K562 (cell line): ENCODE data around the gene SPATA45. TPM values are rescaled to one million over a fixed set of nuclear protein-coding genes. Genes with fewer than 3 reads are reported as not detected.
A peak's percentile ranks its signal among the peaks of the same experiment; 100 is the strongest.

Experiments
- EZH2 ChIP-seq: IDR thresholded peaks from 2 replicates; pipeline ENCODE4 v1.6.1; 2012; ENCODE audit warnings: low read depth, mild to moderate bottlenecking, inconsistent platforms, low read length, borderline replicate concordance
- MAFK ChIP-seq: IDR thresholded peaks from 2 replicates; pipeline ENCODE4 v1.6.1; 2011; ENCODE audit warnings: low read length, improper control_type of control experiment
- MGA ChIP-seq: fragments of 450-650 bp; IDR thresholded peaks from 2 replicates; pipeline ENCODE4 v1.6.1; 2016; ENCODE audit warnings: mild to moderate bottlenecking, moderate library complexity
- PHF21A ChIP-seq: fragments of 450-650 bp; IDR thresholded peaks from 2 replicates; pipeline ENCODE4 v1.6.1; 2017; ENCODE audit warnings: low read depth, borderline replicate concordance
- SIN3A ChIP-seq, 2 experiments: fragments of 150-350 bp in 1 of 2; IDR thresholded peaks; 2 replicates each; pipeline ENCODE4 v1.6.1; 2011 to 2016; ENCODE audit warnings: borderline replicate concordance in 2 of 2, low read depth in 2 of 2, low read length in 2 of 2, mild to moderate bottlenecking in 2 of 2, moderate library complexity in 2 of 2; ENCODE audit not compliant: control insufficient read depth in 1 of 2
- SMAD4 ChIP-seq: fragments of 250-450 bp; sonication (Bioruptor Pico); conservative IDR thresholded peaks from 2 replicates; pipeline ENCODE4 v1.8.0; 2021; ENCODE audit warnings: inconsistent platforms, mild to moderate bottlenecking, moderate library complexity
- TAL1 ChIP-seq: fragments of 450-650 bp; IDR thresholded peaks from 2 replicates; pipeline ENCODE4 v1.6.1; 2016; ENCODE audit warnings: mild to moderate bottlenecking
- TBP ChIP-seq: optimal IDR thresholded peaks from 2 replicates; pipeline ENCODE3; 2011; ENCODE audit warnings: low read depth, low read length, improper control_type of control experiment
- TRIM24 ChIP-seq, 2 experiments: fragments of 450-650 bp; IDR thresholded peaks; 2 replicates each; pipeline ENCODE4 v1.6.1; 2016
- ZNF121 ChIP-seq: sonication (generic); formaldehyde crosslinking; conservative IDR thresholded peaks from 2 replicates; pipeline ENCODE4 v1.8.0; 2022; ENCODE audit warnings: missing genetic modification reagents
- ZNF197 ChIP-seq: fragments of 200-800 bp; sonication (Bioruptor generic); IDR thresholded peaks from 2 replicates; pipeline ENCODE4 v1.6.1; 2016; ENCODE audit warnings: low read depth, missing genetic modification characterization, missing compliant biosample characterization
- polyA plus RNA-seq, 8 experiments: library from polyadenylated mRNA; depleted of rRNA in 4 of 8; stranded (reverse) in 5 of 8; unstranded in 3 of 8; fragments of >200 nt; fragmentation: Nextera tagmentation in 2 of 8; fragmentation: Illumina TruSeq in 1 of 8; extraction: Ambion mirVana in 2 of 8; extraction: Trizol in 1 of 8; gene quantifications; 2 replicates each; pipeline versions ENCODE4 v1.2.1 to v1.2.3, GENCODE V29; 2011 to 2014; ENCODE audit warnings: inconsistent platforms in 1 of 8, missing spikeins in 1 of 8
- total RNA-seq, 7 experiments: library from RNA; depleted of rRNA in 6 of 7; stranded (reverse); fragments of >200 nt in 6 of 7; fragmentation: Illumina TruSeq in 2 of 7; extraction: Trizol in 2 of 7; gene quantifications; 2 replicates each; pipeline versions ENCODE4 v1.2.1 to v1.2.3, GENCODE V29; 2011 to 2021; ENCODE audit warnings: low replicate concordance in 1 of 7
- TF ChIP-seq, protein P1 (sequence below): fragments of 250-450 bp; sonication (Bioruptor Pico); IDR thresholded peaks from 2 replicates; pipeline ENCODE4 v1.4.0; 2020; ENCODE audit warnings: borderline replicate concordance
- TF ChIP-seq, protein P2 (sequence below), 2 experiments: fragments of 200-800 bp in 1 of 2; sonication (Bioruptor generic) in 1 of 2; sonication (generic) in 1 of 2; formaldehyde crosslinking in 1 of 2; IDR thresholded peaks in 1 of 2; conservative IDR thresholded peaks in 1 of 2; 2 replicates each; pipeline versions ENCODE4 v1.5.0 to v1.6.1; 2016 to 2020; ENCODE audit warnings: missing compliant biosample characterization in 1 of 2, missing genetic modification characterization in 1 of 2, missing genetic modification reagents in 1 of 2

Gene SPATA45
- total and polyA plus RNA-seq, 9 of the 15 experiments (the other 6 are each of a cell fraction or from before 2014, with no cell fraction given): 0.18 TPM; not detected in 8

DNA sequence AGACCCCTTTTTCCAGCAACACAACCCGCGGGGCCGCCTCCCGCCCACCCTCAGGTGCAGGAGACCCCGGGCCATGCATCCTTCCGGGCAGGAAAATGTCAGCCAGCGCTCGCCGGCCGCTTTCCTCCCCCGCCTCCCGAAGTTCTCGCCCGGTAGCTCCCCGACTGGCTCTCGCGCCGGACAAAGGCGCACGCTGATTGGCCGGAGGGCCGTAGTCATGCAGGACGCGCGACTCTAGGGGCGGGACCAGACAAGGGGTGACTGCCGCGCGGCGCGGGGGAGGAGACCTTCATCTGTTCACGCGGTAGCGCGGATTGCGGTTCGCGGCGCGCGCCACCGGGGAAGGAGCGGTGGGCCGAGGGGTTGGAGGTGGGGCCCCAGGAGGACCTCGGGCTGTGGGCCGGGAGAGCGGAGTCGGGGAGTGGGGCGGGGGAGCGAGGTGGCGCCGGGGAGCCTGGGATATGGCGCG, 10.6 kb upstream of the SPATA45 start, which contains the start of gene FLVCR1 (continued):
- TF ChIP-seq MGA: peak; percentile 94
- no peak for TF ChIP-seq ZNF197 (CRISPR knock-in tag)
- TF ChIP-seq EZH2: no peak
- no peak for TF ChIP-seq ZNF121 (CRISPR knock-in tag)
- TF ChIP-seq MAFK: no peak
- TF ChIP-seq PHF21A: no peak
- TF ChIP-seq SIN3A (IDR thresholded peaks at IDR 0.05; ENCODE audit: borderline replicate concordance in 2 of 2, control insufficient read depth in 1 of 2, low read depth in 2 of 2, low read length in 2 of 2): peak in 1 of 2 experiments; percentile 51; a peak in 1 of 4 replicates
- TF ChIP-seq SMAD4 (CRISPR knock-in tag): peak; percentile 95
- TF ChIP-seq TRIM24 (IDR thresholded peaks at IDR 0.05): 0 out of 4 replicates have a peak, but pooled peaks of 1 of the 2 experiments have one; percentile 21
- TF ChIP-seq TBP: peak; percentile 90
- peak; percentile 7; the same call in 1 of the 2 replicates for TF ChIP-seq TAL1
- TF ChIP-seq, protein P1, sequence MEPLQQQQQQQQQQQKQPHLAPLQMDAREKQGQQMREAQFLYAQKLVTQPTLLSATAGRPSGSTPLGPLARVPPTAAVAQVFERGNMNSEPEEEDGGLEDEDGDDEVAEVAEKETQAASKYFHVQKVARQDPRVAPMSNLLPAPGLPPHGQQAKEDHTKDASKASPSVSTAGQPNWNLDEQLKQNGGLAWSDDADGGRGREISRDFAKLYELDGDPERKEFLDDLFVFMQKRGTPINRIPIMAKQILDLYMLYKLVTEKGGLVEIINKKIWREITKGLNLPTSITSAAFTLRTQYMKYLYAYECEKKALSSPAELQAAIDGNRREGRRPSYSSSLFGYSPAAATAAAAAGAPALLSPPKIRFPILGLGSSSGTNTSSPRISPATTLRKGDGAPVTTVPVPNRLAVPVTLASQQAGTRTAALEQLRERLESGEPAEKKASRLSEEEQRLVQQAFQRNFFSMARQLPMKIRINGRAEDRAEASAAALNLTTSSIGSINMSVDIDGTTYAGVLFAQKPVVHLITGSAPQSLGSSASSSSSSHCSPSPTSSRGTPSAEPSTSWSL (CRISPR knock-in tag): no peak
- TF ChIP-seq, protein P2, sequence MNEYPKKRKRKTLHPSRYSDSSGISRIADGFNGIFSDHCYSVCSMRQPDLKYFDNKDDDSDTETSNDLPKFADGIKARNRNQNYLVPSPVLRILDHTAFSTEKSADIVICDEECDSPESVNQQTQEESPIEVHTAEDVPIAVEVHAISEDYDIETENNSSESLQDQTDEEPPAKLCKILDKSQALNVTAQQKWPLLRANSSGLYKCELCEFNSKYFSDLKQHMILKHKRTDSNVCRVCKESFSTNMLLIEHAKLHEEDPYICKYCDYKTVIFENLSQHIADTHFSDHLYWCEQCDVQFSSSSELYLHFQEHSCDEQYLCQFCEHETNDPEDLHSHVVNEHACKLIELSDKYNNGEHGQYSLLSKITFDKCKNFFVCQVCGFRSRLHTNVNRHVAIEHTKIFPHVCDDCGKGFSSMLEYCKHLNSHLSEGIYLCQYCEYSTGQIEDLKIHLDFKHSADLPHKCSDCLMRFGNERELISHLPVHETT (CRISPR knock-in tag; conservative IDR thresholded peaks at IDR 0.05 in 1 of 2, IDR thresholded peaks at IDR 0.05 in 1 of 2): peak in 1 of 2 experiments; percentile 96; a peak in 2 of 4 replicates
